Epithelial cell of proximal tubule (primary cell): ENCODE data around the gene ARID5A. TPM values are rescaled to one million over a fixed set of nuclear protein-coding genes. Genes with fewer than 3 reads are reported as not detected.

Source experiments
- DNase-seq: peaks from one replicate; pipeline ENCODE4 v3.0.0-alpha.2; 2011; ENCODE audit warnings: low read depth
- H3K4me3 ChIP-seq: 2 replicates; pipeline ENCODE4 v1.5.1; 2011; ENCODE audit warnings: low read depth, mild to moderate bottlenecking, low read length
- CTCF ChIP-seq: conservative IDR thresholded peaks from 2 replicates; pipeline ENCODE4 v1.5.1; 2012; ENCODE audit warnings: low read depth, mild to moderate bottlenecking, low read length
- total RNA-seq: library from RNA; depleted of rRNA; stranded (reverse); fragments of >200 nt; gene quantifications from 2 replicates; pipeline ENCODE4 v1.2.3, GENCODE V29; 2015

Gene ARID5A
- total RNA-seq, 1 donor from 2014 or later: 20.8 TPM

- no peak overlapping the region for H3K4me3 ChIP-seq
- DNase-seq: no peak
- TF ChIP-seq CTCF: no peak
Measured at GRCh38 chr2:96501886-96502810, 34.4 kb upstream of the ARID5A start.

GRCh38 chr2:96502891-96503636, 33.5 kb upstream of the ARID5A start:
- TF ChIP-seq CTCF: no peak
- no peak overlapping the region for H3K4me3 ChIP-seq
- no peak for DNase-seq

GRCh38 chr2:96503637-96504243, 32.8 kb upstream of the ARID5A start:
- no peak overlapping the region for H3K4me3 ChIP-seq
- DNase-seq: no peak
- TF ChIP-seq CTCF: no peak

GRCh38 chr2:96505231-96505889, 31.2 kb upstream of the ARID5A start, which contains the start of gene NEURL3:
Gene NEURL3, minus strand, starts transcription at chr2:96505357. Its CDS starts 71 bp downstream, at chr2:96505286.
- no peak for TF ChIP-seq CTCF
- H3K4me3 ChIP-seq: no peak within 1 kb of the TSS
- DNase-seq: peak; percentile 88

- H3K4me3 ChIP-seq: no peak overlapping the region
- no peak for DNase-seq
Measured at GRCh38 chr2:96506016-96506906, 30.3 kb upstream of the ARID5A start.

More at GRCh38 chr2:96506016-96506906, 30.3 kb upstream of the ARID5A start:
- no peak for TF ChIP-seq CTCF
